Measurements from ENCODE around the gene GAB2.

DNA sequence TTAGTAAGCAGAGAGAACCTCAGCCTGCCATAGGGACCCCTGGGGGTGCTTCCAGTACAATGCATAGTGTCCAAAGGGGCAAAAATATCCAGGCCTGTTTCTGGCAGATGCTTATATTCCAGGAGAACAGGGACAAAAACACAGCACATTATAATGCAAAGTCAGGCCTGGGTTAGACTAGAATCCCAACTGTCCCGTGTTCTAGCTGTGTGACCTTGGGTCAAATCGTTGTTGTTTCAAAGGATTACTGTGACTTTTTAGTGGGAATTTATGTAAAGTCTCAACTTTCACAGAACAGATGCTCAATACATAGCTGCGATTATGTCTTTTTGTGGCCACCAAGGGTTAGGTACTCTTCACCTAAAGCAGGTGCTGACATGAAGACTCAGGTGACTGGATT, 142.9 kb downstream of the GAB2 start:
- TF ChIP-seq POLR2A (IDR thresholded peaks at IDR 0.05) (no peak), CTCF (IDR thresholded peaks at IDR 0.05) (no peak), EP300 (IDR thresholded peaks at IDR 0.05) (no peak)
